ENCODE data around the gene PAMR1. TPM values are rescaled to one million over a fixed set of nuclear protein-coding genes. Genes with fewer than 3 reads are reported as not detected.

Gene PAMR1
- total RNA-seq, 4 donors from 2014 or later, result 4.0 to 13.5 (median 10.4) TPM

GRCh38 chr11:35485656-35486322 lies 39.6 kb downstream of the PAMR1 start:
- Histone ChIP-seq H3K4me1 (peaks cover 0 to 5% (median 0%) of the 10 kb centered on the region in 4 donors), H3K9me3 (peaks cover 0 to 6% of the 10 kb centered on the region in 2 donors), H3K27me3 (peaks cover 5% of the 10 kb centered on the region), H3K27ac (no peak overlapping the region), H3K4me3 (no peak overlapping the region), H3K36me3 (no peaks in the 10 kb centered on the region)
- TF ChIP-seq, protein P1, sequence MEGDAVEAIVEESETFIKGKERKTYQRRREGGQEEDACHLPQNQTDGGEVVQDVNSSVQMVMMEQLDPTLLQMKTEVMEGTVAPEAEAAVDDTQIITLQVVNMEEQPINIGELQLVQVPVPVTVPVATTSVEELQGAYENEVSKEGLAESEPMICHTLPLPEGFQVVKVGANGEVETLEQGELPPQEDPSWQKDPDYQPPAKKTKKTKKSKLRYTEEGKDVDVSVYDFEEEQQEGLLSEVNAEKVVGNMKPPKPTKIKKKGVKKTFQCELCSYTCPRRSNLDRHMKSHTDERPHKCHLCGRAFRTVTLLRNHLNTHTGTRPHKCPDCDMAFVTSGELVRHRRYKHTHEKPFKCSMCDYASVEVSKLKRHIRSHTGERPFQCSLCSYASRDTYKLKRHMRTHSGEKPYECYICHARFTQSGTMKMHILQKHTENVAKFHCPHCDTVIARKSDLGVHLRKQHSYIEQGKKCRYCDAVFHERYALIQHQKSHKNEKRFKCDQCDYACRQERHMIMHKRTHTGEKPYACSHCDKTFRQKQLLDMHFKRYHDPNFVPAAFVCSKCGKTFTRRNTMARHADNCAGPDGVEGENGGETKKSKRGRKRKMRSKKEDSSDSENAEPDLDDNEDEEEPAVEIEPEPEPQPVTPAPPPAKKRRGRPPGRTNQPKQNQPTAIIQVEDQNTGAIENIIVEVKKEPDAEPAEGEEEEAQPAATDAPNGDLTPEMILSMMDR (IDR thresholded peaks at IDR 0.05), result peak; percentile 66 to 94 (median 92)
- TF ChIP-seq EP300 (IDR thresholded peaks at IDR 0.05; ENCODE audit: low read depth), result no peak
- 17 to 45% methylated on average over 4 to 12 of the region's 12 CpGs for WGBS, 2 donors (ENCODE audit: low coverage in 1 of 2)
- intact Hi-C loops (cut with DNase I; ENCODE audit: low total_unique reads) (no loop called here), in situ Hi-C loops (cut with MboI; ENCODE audit: low pct_ligation_motif_present in 1 of 4, low pct_unique_long_range_greater_than_20kb in 1 of 4, low sequenced_read_pairs in 3 of 4) (no loop called here)
- DNase-seq, result peak; percentile 76

GRCh38 chr11:35484435-35484834 lies 41.0 kb downstream of the PAMR1 start:
- DNase-seq, result no peak
- no peak for TF ChIP-seq EP300 (IDR thresholded peaks at IDR 0.05; ENCODE audit: low read depth)
- TF ChIP-seq, protein P1 (IDR thresholded peaks at IDR 0.05), result no peak
- TF ChIP-seq POLR2A (IDR thresholded peaks at IDR 0.05), result no peak
- no peak for TF ChIP-seq POLR2AphosphoS5 (IDR thresholded peaks at IDR 0.05)
- peaks cover 0 to 5% (median 0%) of the 10 kb centered on the region in 4 donors for H3K4me1 ChIP-seq
- H3K27ac ChIP-seq, result no peak overlapping the region
- H3K4me3 ChIP-seq, result no peak overlapping the region
- H3K27me3 ChIP-seq, result peaks cover 5% of the 10 kb centered on the region
- in situ Hi-C loops (cut with MboI; ENCODE audit: low pct_ligation_motif_present in 1 of 4, low pct_unique_long_range_greater_than_20kb in 1 of 4, low sequenced_read_pairs in 3 of 4), result no loop called here
- intact Hi-C loops (cut with DNase I; ENCODE audit: low total_unique reads), result no loop called here
- H3K36me3 ChIP-seq, result no peaks in the 10 kb centered on the region
- H3K9me3 ChIP-seq, result peaks cover 0 to 6% of the 10 kb centered on the region in 2 donors
- 72 to 88% methylated on average over 2 to 6 of the region's 6 CpGs for WGBS, 2 donors (ENCODE audit: low coverage in 1 of 2)

DNA sequence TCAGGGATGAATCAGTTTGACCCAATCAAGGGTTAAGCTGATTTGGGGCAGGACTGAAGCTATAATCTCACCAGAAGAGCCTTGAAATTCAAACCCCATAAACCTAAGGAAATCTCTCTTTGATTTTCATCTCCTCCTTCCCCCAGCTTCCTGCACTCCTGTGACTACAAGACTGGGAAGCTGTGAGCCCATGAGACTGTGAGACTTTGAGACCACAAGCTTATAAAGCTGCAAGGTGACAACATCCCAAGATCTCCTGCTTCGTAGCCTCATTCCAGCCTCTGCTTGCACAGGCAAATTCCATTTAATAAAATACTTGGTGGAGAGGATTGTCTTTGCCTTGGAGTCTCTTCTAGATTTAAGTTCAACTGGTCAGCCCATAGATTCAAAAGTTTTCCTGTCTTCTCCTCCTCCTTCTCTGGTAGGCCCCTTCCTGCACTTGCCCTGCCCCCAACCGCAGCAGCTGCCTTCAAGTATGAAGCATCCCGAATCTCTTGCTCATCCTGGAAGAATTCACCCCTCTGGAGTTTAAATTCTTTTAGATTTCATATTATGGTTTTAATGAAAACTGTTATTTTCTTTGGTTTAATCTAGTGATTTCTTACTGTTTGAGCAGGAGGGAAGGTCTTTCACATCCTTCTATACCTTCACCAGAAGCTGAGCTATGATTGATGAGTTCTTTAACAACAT lies 42.1 kb downstream of the PAMR1 start:
- peaks cover 0 to 6% of the 10 kb centered on the region in 2 donors for H3K9me3 ChIP-seq
- TF ChIP-seq, protein P1 (IDR thresholded peaks at IDR 0.05), result no peak
- no peak for TF ChIP-seq POLR2AphosphoS5 (IDR thresholded peaks at IDR 0.05)
- no peak for TF ChIP-seq EP300 (IDR thresholded peaks at IDR 0.05; ENCODE audit: low read depth)
- no peak for TF ChIP-seq POLR2A (IDR thresholded peaks at IDR 0.05)
- no peak overlapping the region for H3K27ac ChIP-seq
- in situ Hi-C loops (cut with MboI; ENCODE audit: low pct_ligation_motif_present in 1 of 4, low pct_unique_long_range_greater_than_20kb in 1 of 4, low sequenced_read_pairs in 3 of 4), result no loop called here
- H3K4me3 ChIP-seq, result no peak overlapping the region
- 73 to 90% methylated on average over 2 to 3 of the region's 3 CpGs for WGBS, 2 donors (ENCODE audit: low coverage in 1 of 2)
- DNase-seq, result no peak
- peaks cover 5% of the 10 kb centered on the region for H3K27me3 ChIP-seq
- intact Hi-C loops (cut with DNase I; ENCODE audit: low total_unique reads), result no loop called here
- peaks cover 0 to 8% (median 0%) of the 10 kb centered on the region in 4 donors for H3K4me1 ChIP-seq
- no peaks in the 10 kb centered on the region for H3K36me3 ChIP-seq

DNA sequence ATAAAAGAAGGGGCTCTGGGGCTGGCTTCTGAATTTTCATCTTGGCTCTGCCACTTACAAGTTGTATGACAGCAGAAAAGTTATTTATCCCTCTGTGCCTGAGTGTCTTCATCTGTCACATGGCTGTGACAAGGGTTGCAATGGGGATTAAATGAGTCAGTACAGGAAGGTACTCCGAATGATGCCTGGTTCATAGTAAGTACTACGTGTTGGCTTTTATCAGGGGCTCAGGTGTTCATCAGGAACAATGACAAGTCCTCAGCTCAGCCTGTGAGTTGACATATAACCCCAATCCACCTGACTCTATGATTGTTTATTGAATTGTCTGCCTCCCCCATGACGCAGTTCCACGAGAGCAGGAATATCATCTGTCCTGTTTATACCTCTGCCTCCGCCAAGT lies 45.7 kb downstream of the PAMR1 start:
- H3K36me3 ChIP-seq, result no peaks in the 10 kb centered on the region
- 83 to 93% methylated on average over 2 to 5 of the region's 5 CpGs for WGBS, 2 donors (ENCODE audit: low coverage in 1 of 2)
- in situ Hi-C loops (cut with MboI; ENCODE audit: low pct_ligation_motif_present in 1 of 4, low pct_unique_long_range_greater_than_20kb in 1 of 4, low sequenced_read_pairs in 3 of 4) (no loop called here), intact Hi-C loops (cut with DNase I; ENCODE audit: low total_unique reads) (no loop called here)
- TF ChIP-seq, protein P1 (IDR thresholded peaks at IDR 0.05), result no peak
- TF ChIP-seq POLR2AphosphoS5 (IDR thresholded peaks at IDR 0.05) (no peak), EP300 (IDR thresholded peaks at IDR 0.05; ENCODE audit: low read depth) (no peak), POLR2A (IDR thresholded peaks at IDR 0.05) (no peak)
- no peak for DNase-seq
- peaks cover 0 to 3% (median 0%) of the 10 kb centered on the region in 4 donors for H3K4me1 ChIP-seq
- peaks cover 5% of the 10 kb centered on the region for H3K27me3 ChIP-seq
- H3K9me3 ChIP-seq, result peaks cover 0 to 6% of the 10 kb centered on the region in 2 donors
- H3K27ac ChIP-seq, result no peak overlapping the region
- H3K4me3 ChIP-seq, result no peak overlapping the region
